Peyer's patch (tissue), 4 donors: ENCODE results near the gene TIMP1.

Experiments used
- CTCF ChIP-seq, 6 experiments: fragments of 450-650 bp in 4 of 6; fragments of 200-600 bp in 2 of 6; sonication (generic) in 1 of 6; IDR thresholded peaks; one replicate each; pipeline ENCODE4 v1.5.1; 2017 to 2019; ENCODE audit warnings: antibody characterized with exemption in 6 of 6, mild to moderate bottlenecking in 3 of 6, moderate library complexity in 1 of 6
- POLR2A ChIP-seq, 2 donors: fragments of 450-650 bp; IDR thresholded peaks; one replicate each; pipeline ENCODE4 v1.5.1; 2017; ENCODE audit warnings: antibody characterized with exemption in 2 of 2, mild to moderate bottlenecking in 2 of 2, moderate library complexity in 2 of 2

GRCh38 chrX:47571215-47571614 lies 11.0 kb upstream of the TIMP1 start:
- TF ChIP-seq CTCF (IDR thresholded peaks at IDR 0.05) (no peak), POLR2A (IDR thresholded peaks at IDR 0.05) (no peak)
